ENCODE measurements around the gene CORIN. TPM values are rescaled to one million over a fixed set of nuclear protein-coding genes. Genes with fewer than 3 reads are reported as not detected.

The CORIN gene
- total and polyA plus RNA-seq, 12 donors, result 0.10 to 1.1 (median 0.41) TPM; not detected in 2

GRCh38 chr4:47729131-47729680 lies 108.7 kb downstream of the CORIN start:
- WGBS, 4 donors, result 71 to 75% (median 74%) methylated on average over 6 of the region's 6 CpGs
- Histone ChIP-seq H3K36me3 (replicated peaks in 1 of 2) (no peaks in the 10 kb centered on the region), H3K4me1 (replicated peaks in 1 of 2) (no peaks in the 10 kb centered on the region), H3K27ac (no peak overlapping the region), H3K4me3 (no peak overlapping the region), H3K27me3 (no peaks in the 10 kb centered on the region), H3K9me3 (replicated peaks in 1 of 3) (no peaks in the 10 kb centered on the region)
- TF ChIP-seq CTCF (IDR thresholded peaks at IDR 0.05) (no peak), POLR2A (IDR thresholded peaks at IDR 0.05) (no peak)
- intact Hi-C loops (cut with DNase I), result no loop called here
- no peak for DNase-seq

- TF ChIP-seq POLR2A (IDR thresholded peaks at IDR 0.05) (no peak), CTCF (IDR thresholded peaks at IDR 0.05) (no peak)
- Histone ChIP-seq H3K9me3 (replicated peaks in 1 of 3) (no peaks in the 10 kb centered on the region), H3K36me3 (replicated peaks in 1 of 2) (no peaks in the 10 kb centered on the region), H3K4me1 (replicated peaks in 1 of 2) (no peaks in the 10 kb centered on the region), H3K27ac (no peak overlapping the region), H3K4me3 (no peak overlapping the region), H3K27me3 (no peaks in the 10 kb centered on the region)
- intact Hi-C loops (cut with DNase I), result no loop called here
- WGBS, 4 donors, result 71 to 78% (median 76%) methylated on average over 5 of the region's 5 CpGs
- no peak for DNase-seq
These were observed 115.8 kb downstream of the CORIN start for GRCh38 chr4:47721892-47722575.

GRCh38 chr4:47721485-47721884 lies 116.4 kb downstream of the CORIN start:
- Histone ChIP-seq H3K4me1 (replicated peaks in 1 of 2) (no peaks in the 10 kb centered on the region), H3K36me3 (replicated peaks in 1 of 2) (no peaks in the 10 kb centered on the region), H3K27me3 (no peaks in the 10 kb centered on the region), H3K9me3 (replicated peaks in 1 of 3) (no peaks in the 10 kb centered on the region), H3K4me3 (no peak overlapping the region), H3K27ac (no peak overlapping the region)
- no peak for DNase-seq
- intact Hi-C loops (cut with DNase I), result no loop called here
- 76 to 85% (median 79%) methylated on average over 6 of the region's 6 CpGs for WGBS, 4 donors
- TF ChIP-seq CTCF (IDR thresholded peaks at IDR 0.05), result no peak
- no peak for TF ChIP-seq POLR2A (IDR thresholded peaks at IDR 0.05)

GRCh38 chr4:47720787-47721186 lies 117.1 kb downstream of the CORIN start:
- no peak for DNase-seq
- Histone ChIP-seq H3K27me3 (no peaks in the 10 kb centered on the region), H3K4me1 (replicated peaks in 1 of 2) (no peaks in the 10 kb centered on the region), H3K9me3 (replicated peaks in 1 of 3) (no peaks in the 10 kb centered on the region), H3K27ac (no peak overlapping the region), H3K4me3 (no peak overlapping the region), H3K36me3 (replicated peaks in 1 of 2) (no peaks in the 10 kb centered on the region)
- 70 to 89% (median 83%) methylated on average over 2 of the region's 2 CpGs for WGBS, 4 donors
- TF ChIP-seq CTCF (IDR thresholded peaks at IDR 0.05) (no peak), POLR2A (IDR thresholded peaks at IDR 0.05) (no peak)
- intact Hi-C loops (cut with DNase I), result no loop called here
